HepG2 (cell line): ENCODE measurements around the gene SMARCB1. TPM values are rescaled to one million over a fixed set of nuclear protein-coding genes. Genes with fewer than 3 reads are reported as not detected.
A peak's percentile ranks its signal among the peaks of the same experiment; 100 is the strongest.

Experiments used
- ATF2 ChIP-seq: sonication (generic); formaldehyde crosslinking; IDR thresholded peaks from 2 replicates; pipeline ENCODE4 v1.4.0; 2020; ENCODE audit warnings: missing genetic modification reagents
- HNF1B ChIP-seq: sonication (generic); formaldehyde crosslinking; IDR thresholded peaks from 2 replicates; pipeline ENCODE4 v1.5.1; 2020; ENCODE audit warnings: mild to moderate bottlenecking, moderate library complexity, missing genetic modification reagents
- HOXA9 ChIP-seq: sonication (generic); formaldehyde crosslinking; IDR thresholded peaks from 2 replicates; pipeline ENCODE4 v1.8.1; 2022; ENCODE audit warnings: missing genetic modification reagents, mild to moderate bottlenecking, moderate library complexity, borderline replicate concordance
- JUNB ChIP-seq: sonication (generic); formaldehyde crosslinking; IDR thresholded peaks from 2 replicates; pipeline ENCODE4 v1.8.0; 2022; ENCODE audit warnings: missing genetic modification reagents, mild to moderate bottlenecking, borderline replicate concordance
- LCORL ChIP-seq, 2 experiments: fragments of 450-650 bp in 1 of 2; sonication (generic) in 1 of 2; formaldehyde crosslinking in 1 of 2; IDR thresholded peaks; 2 replicates each; pipeline versions ENCODE4 v1.5.0 to v1.6.1; 2017 to 2020; ENCODE audit warnings: antibody characterized with exemption in 1 of 2, missing genetic modification reagents in 1 of 2
- NFYC ChIP-seq: IDR thresholded peaks from 2 replicates; pipeline ENCODE4 v1.6.1; 2016; ENCODE audit warnings: missing genetic modification reagents, missing compliant biosample characterization
- NR0B2 ChIP-seq: sonication (generic); formaldehyde crosslinking; IDR thresholded peaks from 2 replicates; pipeline ENCODE4 v1.4.0; 2020; ENCODE audit warnings: mild to moderate bottlenecking, missing genetic modification reagents
- TGIF2 ChIP-seq: IDR thresholded peaks from 2 replicates; pipeline ENCODE4 v1.6.1; 2016; ENCODE audit warnings: control low read depth, missing compliant biosample characterization
- THAP11 ChIP-seq: IDR thresholded peaks from 2 replicates; pipeline ENCODE4 v1.6.1; 2016; ENCODE audit warnings: missing biosample characterization, missing genetic modification reagents
- TSC22D2 ChIP-seq: sonication (generic); formaldehyde crosslinking; IDR thresholded peaks from 2 replicates; pipeline ENCODE4 v1.5.1; 2020; ENCODE audit warnings: missing genetic modification reagents, mild to moderate bottlenecking, borderline replicate concordance
- WIZ ChIP-seq: sonication (generic); formaldehyde crosslinking; IDR thresholded peaks from 2 replicates; pipeline ENCODE4 v1.5.1; 2020; ENCODE audit warnings: mild to moderate bottlenecking, missing genetic modification reagents
- ZNF124 ChIP-seq: sonication (generic); formaldehyde crosslinking; IDR thresholded peaks from 2 replicates; pipeline ENCODE4 v1.4.0; 2020; ENCODE audit warnings: missing genetic modification reagents
- ZNF251 ChIP-seq: sonication (generic); formaldehyde crosslinking; IDR thresholded peaks from 2 replicates; pipeline ENCODE4 v1.9.0; 2021; ENCODE audit warnings: mild to moderate bottlenecking, missing genetic modification reagents
- ZNF260 ChIP-seq: sonication (generic); formaldehyde crosslinking; IDR thresholded peaks from 2 replicates; pipeline ENCODE4 v1.4.0; 2020; ENCODE audit warnings: missing genetic modification reagents, low read depth, mild to moderate bottlenecking, borderline replicate concordance
- ZNF282 ChIP-seq: fragments of 450-650 bp; IDR thresholded peaks from 2 replicates; pipeline ENCODE4 v1.6.1; 2018; ENCODE audit not compliant: partially characterized antibody
- ZNF326 ChIP-seq: sonication (generic); formaldehyde crosslinking; IDR thresholded peaks from 2 replicates; pipeline ENCODE4 v1.4.0; 2020; ENCODE audit warnings: missing genetic modification reagents, borderline replicate concordance
- ZNF329 ChIP-seq: sonication (generic); formaldehyde crosslinking; IDR thresholded peaks from 2 replicates; pipeline ENCODE4 v1.9.0; 2021; ENCODE audit warnings: low read depth, mild to moderate bottlenecking, missing genetic modification reagents
- ZNF503 ChIP-seq: sonication (generic); formaldehyde crosslinking; IDR thresholded peaks from 2 replicates; pipeline ENCODE4 v1.4.0; 2020; ENCODE audit warnings: missing genetic modification reagents
- ZNF552 ChIP-seq: sonication (generic); formaldehyde crosslinking; IDR thresholded peaks from 2 replicates; pipeline ENCODE4 v1.9.0; 2022; ENCODE audit warnings: missing genetic modification reagents, mild to moderate bottlenecking, borderline replicate concordance
- ZNF792 ChIP-seq: IDR thresholded peaks from 2 replicates; pipeline ENCODE4 v1.6.1; 2016
- ZSCAN31 ChIP-seq: sonication (generic); formaldehyde crosslinking; IDR thresholded peaks from 2 replicates; pipeline ENCODE4 v1.5.0; 2020; ENCODE audit warnings: low read depth, mild to moderate bottlenecking, missing genetic modification reagents
- polyA plus RNA-seq, 8 experiments: library from polyadenylated mRNA; depleted of rRNA in 3 of 8; stranded (reverse) in 7 of 8; unstranded in 1 of 8; fragments of >200 nt; fragmentation: Illumina TruSeq in 4 of 8; extraction: Trizol in 4 of 8; gene quantifications; 2 replicates each; pipeline versions ENCODE4 v1.2.1 to v1.2.3, GENCODE V29; 2011 to 2016; ENCODE audit warnings: low read depth in 4 of 8, missing spikeins in 1 of 8, mixed read lengths in 1 of 8; ENCODE audit not compliant: insufficient read depth in 1 of 8
- total RNA-seq, 5 experiments: library from RNA; depleted of rRNA; stranded (reverse); fragments of >200 nt; fragmentation: Illumina TruSeq; extraction: Trizol; gene quantifications; 2 replicates each; pipeline ENCODE4 v1.2.3, GENCODE V29; 2016; ENCODE audit warnings: low read depth in 1 of 5
- TF ChIP-seq, protein P1 (sequence below): sonication (generic); formaldehyde crosslinking; IDR thresholded peaks from 2 replicates; pipeline ENCODE4 v1.4.0; 2020; ENCODE audit warnings: missing genetic modification reagents, low read depth, mild to moderate bottlenecking, borderline replicate concordance
- TF ChIP-seq, protein P2 (sequence below): sonication (generic); formaldehyde crosslinking; IDR thresholded peaks from 2 replicates; pipeline ENCODE4 v1.4.0; 2020; ENCODE audit warnings: missing genetic modification reagents

The SMARCB1 gene
- total and polyA plus RNA-seq, 2 of the 13 experiments (the other 11 are each of a cell fraction or from before 2014, with no cell fraction given) = 74.0 to 166 TPM

- TF ChIP-seq ZNF503 (no peak), THAP11 (CRISPR knock-in tag) (peak; percentile 66), ZNF260 (CRISPR knock-in tag) (no peak), TGIF2 (CRISPR knock-in tag) (no peak), HOXA9 (no peak), ZNF329 (CRISPR knock-in tag) (no peak), JUNB (no peak), WIZ (CRISPR knock-in tag) (no peak), ZSCAN31 (CRISPR knock-in tag) (no peak), ZNF792 (no peak), ZNF124 (no peak), TSC22D2 (CRISPR knock-in tag) (no peak), ZNF552 (CRISPR knock-in tag) (0 out of 2 replicates have a peak, but pooled peaks have one; percentile 52), LCORL (IDR thresholded peaks at IDR 0.05) (no peak), LCORL (CRISPR knock-in tag; IDR thresholded peaks at IDR 0.05) (peak; percentile 66), ATF2 (CRISPR knock-in tag) (0 out of 2 replicates have a peak, but pooled peaks have one; percentile 35), ZNF282 (no peak), ZNF326 (CRISPR knock-in tag) (no peak), HNF1B (CRISPR knock-in tag) (no peak), NR0B2 (CRISPR knock-in tag) (no peak), ZNF251 (CRISPR knock-in tag) (no peak), NFYC (CRISPR knock-in tag) (no peak)
- TF ChIP-seq, protein P1, sequence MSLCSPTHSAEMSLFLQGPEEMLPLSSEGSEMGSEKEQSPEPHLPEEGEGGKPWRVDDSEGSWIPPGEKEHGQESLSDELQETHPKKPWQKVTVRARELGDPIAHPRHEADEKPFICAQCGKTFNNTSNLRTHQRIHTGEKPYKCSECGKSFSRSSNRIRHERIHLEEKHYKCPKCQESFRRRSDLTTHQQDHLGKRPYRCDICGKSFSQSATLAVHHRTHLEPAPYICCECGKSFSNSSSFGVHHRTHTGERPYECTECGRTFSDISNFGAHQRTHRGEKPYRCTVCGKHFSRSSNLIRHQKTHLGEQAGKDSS (CRISPR knock-in tag) = no peak
- TF ChIP-seq, protein P2, sequence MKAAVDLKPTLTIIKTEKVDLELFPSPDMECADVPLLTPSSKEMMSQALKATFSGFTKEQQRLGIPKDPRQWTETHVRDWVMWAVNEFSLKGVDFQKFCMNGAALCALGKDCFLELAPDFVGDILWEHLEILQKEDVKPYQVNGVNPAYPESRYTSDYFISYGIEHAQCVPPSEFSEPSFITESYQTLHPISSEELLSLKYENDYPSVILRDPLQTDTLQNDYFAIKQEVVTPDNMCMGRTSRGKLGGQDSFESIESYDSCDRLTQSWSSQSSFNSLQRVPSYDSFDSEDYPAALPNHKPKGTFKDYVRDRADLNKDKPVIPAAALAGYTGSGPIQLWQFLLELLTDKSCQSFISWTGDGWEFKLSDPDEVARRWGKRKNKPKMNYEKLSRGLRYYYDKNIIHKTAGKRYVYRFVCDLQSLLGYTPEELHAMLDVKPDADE (CRISPR knock-in tag) = no peak
These were observed 35.9 kb upstream of the SMARCB1 start, which contains the start of gene ZNF70 (continued) for GRCh38 chr22:23750714-23751440.
